Measurements from ENCODE around the gene PLCXD3.
"Not testable (repeated sequence)": the region's sequence is repeated elsewhere in the genome, so short reads cannot be mapped to it uniquely, and the experiment has no call there.

PLCXD3 gene

DNA sequence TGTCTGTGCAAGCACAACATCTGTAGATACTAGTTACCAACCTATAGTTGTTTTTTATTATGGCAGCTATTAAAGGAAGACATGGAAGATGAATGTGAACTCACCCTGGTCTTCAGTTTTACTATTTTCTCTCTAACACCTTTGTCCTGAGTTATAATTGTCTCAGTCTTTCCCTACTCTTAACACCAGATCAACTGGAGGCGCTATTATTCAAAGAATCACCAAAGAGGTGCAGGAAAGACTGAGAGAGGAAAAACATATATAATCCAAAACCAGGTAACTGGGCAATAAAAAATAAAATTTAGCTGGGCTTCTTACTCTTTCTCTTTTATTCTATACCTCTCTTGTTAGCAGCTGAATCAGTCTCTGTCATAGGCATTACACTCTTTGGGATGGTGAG, 162.8 kb downstream of the PLCXD3 start:
- no peak for DNase-seq (ENCODE audit: low spot score)

DNA sequence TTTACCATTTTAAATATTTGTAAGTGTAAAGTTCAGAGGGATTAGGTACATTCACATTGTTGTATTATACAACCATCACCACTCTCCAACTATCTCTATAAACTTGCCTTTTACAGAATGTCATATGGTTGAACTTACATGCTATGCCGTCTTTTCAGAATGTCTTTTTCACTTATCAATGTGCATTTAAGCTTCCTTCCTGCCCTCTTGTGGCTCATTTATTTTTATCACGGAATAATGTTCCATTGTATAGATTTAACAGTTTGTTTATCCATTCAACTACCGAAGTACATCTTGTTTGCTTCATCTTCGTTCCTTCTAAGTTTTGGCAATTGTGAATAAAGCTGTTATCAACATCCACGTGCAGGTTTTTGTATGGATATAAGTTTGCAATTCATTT, 163.8 kb downstream of the PLCXD3 start:
- DNase-seq (ENCODE audit: low spot score) = no peak

DNA sequence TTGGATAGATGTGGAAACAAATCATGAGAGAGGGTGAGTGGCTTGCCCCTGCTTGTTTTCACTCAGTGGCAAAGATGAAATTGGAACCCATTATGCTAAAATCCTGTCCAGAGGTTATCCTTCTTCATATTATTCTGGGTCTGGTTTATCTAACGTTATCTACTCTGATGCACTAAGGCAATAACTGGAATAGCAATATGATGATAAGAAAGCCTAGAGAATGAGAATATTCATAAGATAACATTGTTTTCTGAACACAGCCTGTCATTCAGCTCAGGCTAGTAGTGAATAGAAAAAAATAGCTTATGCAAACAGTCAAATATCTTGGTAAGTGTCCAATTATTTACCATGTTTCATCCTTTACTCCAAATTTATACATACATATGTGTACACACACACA, 165.1 kb downstream of the PLCXD3 start:
- no peak for DNase-seq (ENCODE audit: low spot score)

DNA sequence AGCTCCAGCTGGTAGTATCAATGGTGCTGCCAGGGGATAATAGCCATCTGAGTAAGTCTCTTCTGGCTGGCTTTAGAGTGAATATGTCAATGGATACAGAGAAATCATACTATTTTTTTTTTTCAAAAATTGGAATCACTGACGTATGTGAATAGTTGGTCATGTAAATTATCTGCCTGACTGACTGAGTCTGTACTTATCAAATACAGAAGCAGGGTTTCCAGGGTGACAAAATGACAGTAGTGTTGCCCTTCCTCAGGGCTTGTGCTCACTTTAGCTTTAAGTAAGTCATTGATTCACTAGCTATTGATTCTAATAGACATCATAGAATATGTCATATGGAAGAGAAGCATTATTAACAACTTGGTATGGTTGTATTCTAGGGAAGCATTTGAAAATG, 171.1 kb downstream of the PLCXD3 start:
- no peak for DNase-seq (ENCODE audit: low spot score)

DNA sequence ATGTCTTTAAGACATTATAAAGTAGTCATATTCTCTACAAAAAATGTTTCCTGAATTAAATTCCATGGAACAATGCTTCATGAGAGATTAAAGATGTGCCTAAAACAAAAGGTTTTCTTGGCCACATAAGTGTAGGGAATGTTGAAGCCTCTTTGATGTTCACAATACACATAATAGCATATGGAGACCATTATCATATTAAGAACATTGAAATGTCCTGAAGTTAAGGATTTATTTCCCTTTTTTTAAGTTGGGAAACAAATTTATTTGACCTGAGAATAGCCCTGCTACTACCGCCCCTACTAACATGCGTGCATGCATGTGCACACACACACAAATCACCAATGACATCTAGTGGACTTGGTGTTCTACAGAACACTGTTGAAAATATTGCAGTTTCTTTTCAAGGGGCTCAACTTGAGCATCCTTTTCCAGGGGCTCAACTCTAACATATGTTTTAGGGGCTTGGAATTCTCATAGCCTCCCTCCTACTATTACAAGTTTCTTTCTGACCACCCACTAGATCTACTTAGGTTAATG, 172.2 kb downstream of the PLCXD3 start:
- DNase-seq (ENCODE audit: low spot score) = no peak

DNA sequence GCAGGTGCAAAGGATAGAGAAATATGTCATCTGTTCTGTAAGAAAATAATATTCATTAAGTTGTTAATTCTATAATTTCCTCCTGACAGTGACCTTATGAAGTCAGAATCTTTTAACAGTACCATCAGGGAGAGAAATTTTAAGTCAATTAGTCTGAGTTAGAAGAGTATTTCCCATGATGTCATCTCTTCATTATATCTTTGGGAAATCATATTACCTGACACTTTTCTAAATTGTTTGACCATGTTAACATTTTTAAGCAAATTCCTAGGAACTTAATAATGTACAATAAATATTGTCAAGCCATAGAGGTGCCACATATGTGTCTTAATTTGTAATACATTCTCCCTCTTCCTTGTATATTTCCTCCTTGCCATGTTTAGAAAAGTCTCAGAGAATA, 172.7 kb downstream of the PLCXD3 start:
- DNase-seq (ENCODE audit: low spot score) = no peak

DNA sequence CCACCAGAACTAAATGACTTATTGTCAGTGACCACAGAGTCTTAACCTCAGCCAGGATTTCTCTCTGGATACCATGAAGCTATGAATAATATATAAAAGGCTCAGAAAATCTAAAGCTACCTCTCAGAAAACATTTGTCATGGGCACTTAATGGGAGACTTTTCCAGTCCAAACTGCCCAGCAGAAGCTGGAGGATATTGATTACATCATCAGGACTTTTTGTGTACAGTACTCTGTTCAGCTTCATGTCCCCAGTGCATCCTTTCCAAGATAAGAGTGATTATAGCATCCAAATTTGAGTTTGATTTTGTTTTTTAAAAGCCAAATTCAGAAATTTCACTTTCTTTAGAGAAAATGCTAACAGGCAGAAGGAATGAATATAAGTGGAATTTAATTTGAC, 173.2 kb downstream of the PLCXD3 start:
- no peak for DNase-seq (ENCODE audit: low spot score)

DNA sequence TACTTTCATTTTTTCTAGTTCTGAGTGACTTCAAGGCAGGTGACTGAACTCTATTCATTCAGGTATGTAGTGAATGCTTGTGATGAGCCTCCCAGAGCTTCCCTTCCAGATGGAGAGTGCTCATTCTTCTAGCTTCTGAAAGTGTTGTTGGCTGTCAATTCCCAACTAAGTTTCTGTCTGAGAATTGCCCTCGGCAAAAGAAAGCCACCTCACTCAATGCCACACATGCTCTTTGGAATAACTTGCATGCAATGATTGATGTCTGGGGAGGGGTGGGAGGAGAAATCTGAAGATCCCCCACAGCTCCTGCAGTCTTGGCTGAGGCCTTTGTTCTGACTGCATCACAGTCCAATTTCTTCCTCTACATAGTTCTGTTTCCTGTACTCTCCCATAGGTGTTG, 173.9 kb downstream of the PLCXD3 start:
- no peak for DNase-seq (ENCODE audit: low spot score)

DNA sequence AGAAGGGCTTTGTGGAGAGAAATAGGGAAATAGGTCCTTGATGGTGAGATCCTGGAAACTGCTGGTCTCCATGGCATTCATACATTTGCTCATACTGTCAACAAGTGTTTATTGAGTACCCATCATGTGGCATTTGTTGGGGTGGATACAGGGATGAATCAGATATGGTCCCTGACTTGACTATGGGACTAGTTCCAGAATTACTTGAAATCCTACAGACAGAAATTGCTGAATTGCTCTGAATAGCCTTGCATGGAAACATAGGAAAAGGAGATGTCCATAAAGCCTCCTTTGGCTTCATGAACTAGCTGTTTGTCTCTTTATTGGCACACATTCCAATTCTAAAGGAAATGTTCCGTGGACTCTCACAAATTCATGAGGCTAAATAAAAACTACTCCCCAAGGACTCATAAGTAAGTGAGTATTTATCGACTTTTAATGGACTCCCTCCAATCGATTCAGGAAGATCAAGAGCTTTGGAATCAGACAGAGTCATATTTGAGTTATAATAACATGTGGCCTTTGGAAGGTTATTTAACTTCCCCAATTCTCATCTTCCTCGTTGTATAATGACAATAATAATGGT, 174.7 kb downstream of the PLCXD3 start:
- DNase-seq (ENCODE audit: low spot score) = no peak

DNA sequence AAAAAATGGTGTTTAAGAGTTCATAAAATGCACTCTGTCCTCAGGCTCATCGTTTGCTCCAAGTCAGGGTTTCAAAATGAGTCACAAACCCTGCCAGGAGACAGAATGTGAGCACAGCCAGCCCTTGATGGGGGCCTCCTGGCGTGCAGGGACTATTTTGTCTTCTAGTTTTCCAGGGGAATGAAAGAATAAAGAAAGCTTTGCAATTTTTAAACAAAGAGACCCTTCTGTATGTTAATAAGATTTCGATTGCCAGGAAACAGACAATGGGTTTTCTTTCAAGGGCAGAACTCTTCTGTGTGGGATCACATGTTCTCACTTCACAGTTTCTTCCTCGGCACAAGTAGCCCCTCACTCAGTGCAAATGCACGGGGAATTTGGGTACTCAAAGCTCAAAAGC, 175.6 kb downstream of the PLCXD3 start:
- DNase-seq (ENCODE audit: low spot score) = no peak

DNA sequence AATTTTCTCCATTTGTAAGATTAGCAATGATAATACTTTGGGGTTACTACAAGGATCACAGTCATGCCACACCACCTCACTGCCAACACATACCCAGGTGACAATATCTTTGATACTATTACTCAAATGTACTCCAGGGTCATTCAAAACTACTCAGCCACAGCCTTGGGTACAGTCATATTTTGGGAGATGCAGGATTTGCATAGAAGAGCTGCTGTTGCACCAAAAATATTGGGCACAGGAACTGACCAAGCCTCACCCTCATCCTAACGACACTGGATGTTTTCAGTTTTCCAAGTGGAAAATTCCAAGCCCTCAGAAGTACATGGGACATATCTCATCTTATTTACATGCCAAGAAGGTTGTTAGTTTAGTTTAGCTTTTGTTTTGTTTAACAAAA, 176.2 kb downstream of the PLCXD3 start:
- DNase-seq (ENCODE audit: low spot score) = no peak

DNA sequence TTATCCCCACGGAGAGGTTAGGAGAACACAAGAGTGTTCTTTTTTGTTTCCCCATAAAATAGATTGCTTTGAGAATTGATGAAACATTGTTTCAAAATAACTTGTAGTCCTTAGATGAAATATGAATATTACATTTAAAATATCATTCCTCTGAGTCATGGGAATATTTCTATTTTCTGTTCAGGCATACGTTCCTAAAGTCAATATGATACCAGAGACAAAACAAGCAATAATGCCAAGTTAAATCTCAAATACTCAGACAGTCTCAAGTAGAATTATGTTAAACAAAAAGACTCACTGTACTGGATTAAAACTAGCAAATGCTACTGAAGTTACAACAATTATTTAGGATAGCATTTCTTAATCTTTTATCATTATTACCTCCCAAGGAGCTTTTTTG, 185.3 kb downstream of the PLCXD3 start:
- DNase-seq (ENCODE audit: low spot score) = no peak

DNA sequence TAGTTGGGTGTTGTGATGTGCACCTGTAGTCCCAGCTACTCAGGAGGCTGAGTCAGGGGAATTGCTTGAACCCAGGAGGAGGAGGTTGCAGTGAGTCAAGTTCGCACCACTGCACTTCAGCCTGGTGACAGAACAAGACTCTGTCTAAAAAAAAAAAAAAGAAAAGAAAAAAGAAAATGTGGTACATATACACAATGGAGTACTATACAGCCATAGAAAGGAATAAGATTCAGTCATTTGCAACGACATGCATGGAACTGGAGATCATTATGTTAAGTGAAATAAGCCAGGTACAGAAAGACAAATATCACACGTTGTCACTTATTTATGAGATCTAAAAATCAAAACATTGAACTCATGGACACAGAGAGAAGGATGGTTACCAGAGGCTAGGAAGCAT, 187.6 kb downstream of the PLCXD3 start:
- not testable (repeated sequence) for DNase-seq (ENCODE audit: low spot score)

DNA sequence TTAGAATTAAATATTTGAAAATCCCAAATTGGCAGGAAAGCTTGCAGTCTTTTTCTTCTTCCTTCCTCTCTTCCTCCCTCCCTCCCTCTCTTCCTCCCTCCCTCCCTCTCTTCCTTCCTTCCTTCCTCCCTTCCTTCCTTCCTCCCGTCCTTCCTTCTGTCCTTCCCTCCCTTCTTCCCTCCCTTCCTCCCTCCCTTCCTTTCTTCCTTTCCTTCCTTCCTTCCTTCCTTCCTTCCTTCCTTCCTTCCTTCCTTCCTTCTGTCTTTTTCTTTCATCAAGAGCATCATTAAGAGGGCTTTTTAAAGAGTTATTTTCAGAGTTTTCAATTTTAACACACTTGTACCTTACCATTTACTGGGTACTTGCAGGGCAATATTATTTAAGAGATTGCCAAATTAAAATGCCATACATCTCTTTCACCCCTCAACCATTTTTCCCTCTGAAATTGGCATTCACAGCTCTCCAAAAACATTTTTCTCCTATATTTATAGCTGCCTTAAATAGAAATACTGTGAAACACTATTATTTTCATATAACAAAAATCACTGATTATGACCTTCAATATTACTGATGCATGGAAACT, 197.8 kb downstream of the PLCXD3 start:
- DNase-seq (ENCODE audit: low spot score) = no peak

DNA sequence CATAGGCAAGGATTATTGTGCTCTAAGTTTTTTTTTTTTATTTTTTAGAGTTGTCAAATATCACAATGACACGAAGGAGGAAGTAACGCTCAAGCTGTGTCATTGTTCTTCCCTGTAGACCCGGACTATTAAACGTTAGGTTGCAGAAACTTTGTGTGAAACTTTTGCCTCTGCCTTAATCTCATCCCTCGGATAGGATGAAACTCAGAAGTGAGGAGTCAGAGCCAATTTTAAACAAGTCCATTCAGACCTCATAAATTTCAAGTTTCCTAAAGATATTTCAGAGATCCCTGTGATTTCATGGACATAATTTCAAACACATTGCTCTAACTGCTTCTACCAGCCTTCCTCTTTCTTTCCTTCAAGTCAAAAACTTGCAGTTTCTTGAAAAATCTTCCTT, 198.3 kb downstream of the PLCXD3 start:
- no peak for DNase-seq (ENCODE audit: low spot score)

DNA sequence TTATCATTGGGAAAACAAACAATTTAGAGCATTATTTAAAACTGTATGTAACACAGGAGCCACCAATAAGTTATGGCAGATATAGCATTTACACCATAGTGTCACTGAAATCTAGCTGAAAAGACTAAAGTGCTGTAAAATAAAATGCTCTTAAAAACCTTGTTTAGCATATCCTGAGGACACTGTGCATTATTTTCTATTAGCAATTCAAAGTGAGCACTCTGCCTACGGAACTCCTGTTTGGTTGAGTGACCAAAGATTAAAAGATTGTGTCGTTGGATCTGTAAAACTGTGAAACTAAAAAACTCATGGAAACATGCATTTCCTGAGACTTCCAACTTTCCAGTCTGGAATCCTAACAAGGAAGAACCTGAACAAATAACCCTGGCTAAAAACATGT, 201.1 kb downstream of the PLCXD3 start:
- DNase-seq (ENCODE audit: low spot score) = no peak

DNA sequence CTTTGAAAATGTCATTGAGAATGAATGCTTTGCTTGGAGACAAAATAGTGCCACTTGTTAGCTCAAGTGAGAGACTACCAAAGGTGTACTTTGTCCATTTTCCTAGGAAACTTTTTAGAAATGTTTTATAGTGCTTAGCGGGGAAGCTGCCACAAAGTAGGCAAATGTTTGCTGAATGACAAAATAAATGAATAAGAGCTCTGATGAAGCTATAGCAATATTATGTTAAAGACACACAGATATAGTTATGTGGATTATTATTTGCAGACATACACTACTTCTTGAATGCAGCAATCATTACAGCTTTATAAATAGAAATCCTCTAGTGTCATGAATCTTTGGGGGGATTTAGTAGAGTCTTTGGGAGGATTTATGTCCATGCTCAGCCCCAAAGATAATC, 204.4 kb downstream of the PLCXD3 start:
- DNase-seq (ENCODE audit: low spot score) = no peak

DNA sequence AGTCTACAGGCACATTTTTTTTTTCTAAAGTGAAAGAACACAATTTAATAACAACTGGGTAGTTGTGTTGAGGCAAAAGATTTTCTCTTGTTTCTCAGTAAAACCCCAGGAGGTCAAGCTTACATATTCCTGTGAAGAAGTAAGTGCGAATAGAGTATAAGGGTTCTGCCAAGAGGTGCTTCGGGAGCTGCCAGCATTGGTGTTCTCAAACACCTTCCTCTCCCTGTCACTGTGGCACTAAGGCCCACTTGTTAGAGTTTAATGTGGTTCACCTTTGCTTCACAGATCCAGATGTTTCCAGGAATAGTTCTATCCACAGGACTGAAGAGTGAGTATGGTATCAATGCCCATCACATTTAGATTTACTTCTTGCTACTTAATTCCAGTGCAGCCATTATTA, 205.3 kb downstream of the PLCXD3 start:
- DNase-seq (ENCODE audit: low spot score) = no peak

DNA sequence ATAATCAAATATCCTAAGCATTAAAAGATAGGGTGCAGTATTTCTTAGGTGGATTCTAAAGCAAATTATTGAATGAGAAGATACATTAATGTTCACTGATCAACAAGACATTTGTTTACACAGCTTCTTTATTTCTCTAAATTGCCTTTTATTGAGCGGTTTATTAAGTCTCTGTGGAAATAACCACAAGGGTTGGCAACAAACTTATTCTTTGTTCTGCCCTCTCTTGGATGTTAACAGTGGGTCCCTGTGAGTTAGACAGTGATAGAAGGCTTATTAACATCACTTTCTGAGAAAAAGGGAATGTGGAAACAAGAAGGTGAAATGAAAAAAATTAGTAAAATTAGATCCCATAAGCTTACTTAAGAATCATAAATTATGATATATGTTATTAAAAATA, 214.3 kb downstream of the PLCXD3 start:
- no peak for DNase-seq (ENCODE audit: low spot score)

DNA sequence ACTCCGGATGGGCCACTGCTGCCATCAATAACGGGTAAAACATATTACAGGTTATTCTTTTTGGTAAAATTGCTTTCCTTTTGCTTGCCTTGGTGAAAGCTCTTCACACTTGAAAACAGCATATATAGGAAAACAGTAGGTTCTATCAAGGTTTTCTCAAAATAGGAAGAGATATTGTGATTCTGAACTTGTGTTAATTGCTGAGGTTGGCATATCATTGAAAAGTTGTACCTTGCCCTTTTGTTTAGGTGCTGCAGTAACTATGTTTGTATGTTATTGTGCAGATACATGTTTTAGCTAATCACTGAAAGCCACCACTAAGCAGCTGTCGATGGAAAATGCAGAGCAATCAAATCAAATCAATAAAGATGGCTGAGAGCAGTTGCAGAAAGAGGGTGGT, 219.1 kb downstream of the PLCXD3 start:
- no peak for DNase-seq (ENCODE audit: low spot score)

DNA sequence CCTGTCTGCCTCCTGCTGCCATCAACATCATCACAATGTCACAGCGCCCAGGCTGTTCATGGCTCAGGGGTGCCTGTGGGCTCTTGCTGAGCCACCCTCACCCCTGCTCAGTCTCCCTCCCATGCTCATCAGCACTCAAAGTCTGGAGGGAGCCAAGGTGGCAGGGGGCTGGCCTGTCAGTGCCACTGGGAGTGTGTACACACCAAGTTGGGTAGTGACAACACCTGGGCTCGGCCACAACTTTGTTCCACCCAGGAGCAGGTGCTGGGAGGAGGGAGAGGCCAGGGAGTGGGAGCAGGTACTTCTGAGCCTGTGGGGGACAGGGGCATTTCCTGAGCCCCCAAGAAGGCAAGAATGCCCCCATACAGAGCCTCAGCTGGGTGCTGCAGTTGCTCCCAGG, 219.6 kb downstream of the PLCXD3 start:
- no peak for DNase-seq (ENCODE audit: low spot score)

DNA sequence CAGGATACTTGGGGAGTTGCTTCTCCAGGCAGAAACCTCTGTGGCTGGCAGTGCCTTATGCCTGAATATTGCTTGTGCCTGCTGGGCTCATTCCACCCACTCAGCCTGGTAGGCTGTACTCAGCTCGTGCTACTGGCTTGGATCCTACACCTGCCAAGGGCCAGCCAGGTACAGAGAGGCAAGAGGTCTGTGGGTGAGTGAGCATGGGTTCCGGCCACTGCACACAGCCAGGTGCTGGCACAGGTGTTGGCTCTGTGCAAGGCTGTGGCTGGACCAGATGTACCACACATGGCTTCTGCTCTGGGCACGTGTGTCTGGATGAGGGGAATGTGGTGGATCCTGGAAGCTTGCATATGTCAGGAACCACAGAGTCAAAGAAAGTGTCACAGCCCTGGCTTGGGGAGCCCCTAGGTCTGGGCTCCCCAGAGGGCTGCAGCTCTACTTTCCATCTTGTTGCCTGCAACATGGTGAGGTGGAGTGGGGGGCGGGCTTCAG, 220.4 kb downstream of the PLCXD3 start:
- no peak for DNase-seq (ENCODE audit: low spot score)

DNA sequence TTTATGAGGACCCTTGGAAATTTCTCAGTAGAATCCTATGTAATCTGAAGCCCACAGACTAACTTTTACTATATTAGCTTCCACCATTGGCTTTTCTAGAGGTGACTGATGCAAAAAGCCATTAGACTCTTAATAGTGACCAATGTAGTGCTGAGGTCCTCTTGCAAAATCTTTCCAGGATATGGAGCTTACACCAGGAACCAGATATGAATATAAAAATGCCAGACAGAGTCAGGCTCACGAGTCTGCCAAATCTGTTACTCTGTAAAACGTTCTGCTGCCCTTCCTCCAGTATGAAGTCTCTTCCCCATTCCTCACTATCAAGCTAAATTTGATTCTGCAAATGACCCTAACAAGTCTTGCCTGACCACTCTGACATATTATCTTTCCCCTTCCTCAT, 223.7 kb downstream of the PLCXD3 start:
- DNase-seq (ENCODE audit: low spot score) = no peak

DNA sequence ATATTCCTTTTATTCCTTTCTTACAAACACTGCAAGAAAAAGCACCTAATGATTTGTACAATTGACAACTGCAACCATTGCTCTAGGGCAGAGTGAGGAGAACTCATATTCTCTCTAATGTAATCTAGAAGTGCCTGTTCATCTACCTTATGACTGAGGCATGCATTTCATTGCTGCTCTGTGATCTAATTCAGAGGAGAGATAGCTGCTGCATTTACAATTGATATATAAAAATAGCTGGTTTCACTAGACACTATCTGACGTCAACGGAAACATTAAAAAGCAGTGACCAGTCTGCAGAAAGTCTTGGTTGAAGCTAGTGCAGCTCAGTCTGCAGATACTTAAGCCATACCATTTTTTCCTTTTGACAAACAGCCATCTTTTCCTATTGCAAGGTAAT, 224.2 kb downstream of the PLCXD3 start:
- no peak for DNase-seq (ENCODE audit: low spot score)

Measured in left forelimb (tissue), 1 donor.